KG1 (cell line): ENCODE data around the gene REST.
"Not testable (repeated sequence)": the region's sequence is repeated elsewhere in the genome, so short reads cannot be mapped to it uniquely, and the experiment has no call there.

Experiments used
- DNase-seq: peaks from one replicate; lab custom pipeline; 2025; lab: John Stamatoyannopoulos, UW

The REST gene

DNA sequence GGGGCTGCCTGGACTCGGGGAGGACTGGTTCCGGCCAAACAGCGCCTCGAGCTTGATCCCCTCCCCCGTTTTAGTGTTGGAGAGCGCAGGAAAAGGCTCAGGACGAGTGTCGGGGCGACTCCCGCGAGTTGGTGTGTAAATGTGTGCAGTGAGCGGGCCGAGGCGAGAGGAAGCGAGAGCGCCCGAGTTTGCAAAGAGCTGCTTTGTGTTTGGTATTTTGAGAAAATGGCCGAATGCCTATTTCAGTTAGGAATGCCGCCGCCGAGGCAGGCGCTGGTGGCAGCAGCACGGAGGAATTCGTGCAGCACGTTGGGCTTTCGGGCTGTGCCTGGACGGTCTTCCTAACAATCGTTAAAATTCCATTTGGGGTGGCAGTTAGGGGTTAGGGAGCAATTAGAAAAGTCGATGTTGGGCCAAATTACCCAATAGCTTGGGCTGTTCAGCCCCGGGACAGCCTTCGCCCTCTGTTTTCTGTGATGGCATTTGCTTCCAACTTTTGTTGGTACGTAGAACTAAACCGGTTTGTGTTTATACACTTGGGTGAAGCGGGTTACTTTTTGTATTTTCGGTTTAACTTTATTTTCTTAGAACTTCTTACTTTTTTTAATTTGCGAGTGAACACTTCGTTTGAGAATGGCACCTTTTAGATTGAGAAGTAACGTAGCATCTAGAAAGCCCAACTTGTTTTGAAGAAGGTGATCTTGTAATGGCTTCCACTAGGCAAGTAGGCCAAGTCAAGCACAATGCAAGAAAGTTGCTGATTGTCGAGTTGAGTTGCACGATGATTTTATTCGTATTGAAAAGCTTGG is 1.6 kb downstream of the REST start:
- DNase-seq: peak; percentile 58

DNA sequence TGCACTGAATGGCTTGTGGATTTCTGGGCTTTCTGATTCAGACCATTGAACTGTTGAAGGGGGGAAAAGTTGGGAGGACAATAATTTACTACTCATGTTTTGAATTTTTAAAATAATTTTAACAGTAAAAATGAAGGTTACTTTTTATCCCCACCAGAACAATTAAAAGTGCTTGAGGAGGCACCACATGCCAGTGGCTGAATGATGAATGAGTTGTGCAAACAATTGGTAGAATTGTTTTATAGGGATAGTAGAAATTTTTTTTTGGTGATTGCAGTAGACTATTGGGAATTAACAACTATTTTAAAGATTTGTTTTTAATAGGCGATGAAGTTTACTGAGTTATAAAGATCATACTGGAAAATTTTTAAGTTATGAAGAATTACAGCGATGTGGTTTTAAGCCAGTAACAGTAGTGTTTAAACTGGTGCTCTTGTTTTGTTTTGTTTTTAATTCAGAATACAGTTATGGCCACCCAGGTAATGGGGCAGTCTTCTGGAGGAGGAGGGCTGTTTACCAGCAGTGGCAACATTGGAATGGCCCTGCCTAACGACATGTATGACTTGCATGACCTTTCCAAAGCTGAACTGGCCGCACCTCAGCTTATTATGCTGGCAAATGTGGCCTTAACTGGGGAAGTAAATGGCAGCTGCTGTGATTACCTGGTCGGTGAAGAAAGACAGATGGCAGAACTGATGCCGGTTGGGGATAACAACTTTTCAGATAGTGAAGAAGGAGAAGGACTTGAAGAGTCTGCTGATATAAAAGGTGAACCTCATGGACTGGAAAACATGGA is 2.7 kb downstream of the REST start:
- no peak for DNase-seq

DNA sequence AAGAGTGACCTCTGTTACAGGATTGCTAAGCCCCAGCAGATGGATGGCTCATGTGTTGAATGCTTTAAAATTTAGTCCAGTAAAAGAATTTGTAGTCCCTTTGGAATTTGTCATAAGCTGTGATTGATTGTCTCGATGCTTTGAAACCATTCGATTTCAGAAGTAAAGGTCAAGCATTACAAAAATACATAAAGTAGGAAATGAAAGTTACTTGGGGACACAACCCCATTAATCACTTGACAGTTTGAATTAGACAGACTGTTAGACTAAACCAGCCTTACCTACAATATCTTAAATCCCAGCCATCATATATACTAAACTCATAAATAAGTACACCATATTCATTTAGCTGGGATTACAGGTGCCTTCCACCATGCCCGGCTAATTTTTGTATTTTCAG is 6.6 kb downstream of the REST start:
- DNase-seq: no peak

GRCh38 chr4:56914977-56915376 is 7.3 kb downstream of the REST start:
- DNase-seq: not testable (repeated sequence)

GRCh38 chr4:56927196-56927595 is 19.5 kb downstream of the REST start:
- no peak for DNase-seq

- no peak for DNase-seq
Measured at GRCh38 chr4:56930638-56931037, 22.9 kb downstream of the REST start.

- no peak for DNase-seq
Measured at GRCh38 chr4:56931924-56932323, 24.2 kb downstream of the REST start.

GRCh38 chr4:56937262-56937661 is 29.6 kb downstream of the REST start:
- DNase-seq: no peak

- not testable (repeated sequence) for DNase-seq
Measured at GRCh38 chr4:56939826-56940225, 32.1 kb downstream of the REST start.

DNA sequence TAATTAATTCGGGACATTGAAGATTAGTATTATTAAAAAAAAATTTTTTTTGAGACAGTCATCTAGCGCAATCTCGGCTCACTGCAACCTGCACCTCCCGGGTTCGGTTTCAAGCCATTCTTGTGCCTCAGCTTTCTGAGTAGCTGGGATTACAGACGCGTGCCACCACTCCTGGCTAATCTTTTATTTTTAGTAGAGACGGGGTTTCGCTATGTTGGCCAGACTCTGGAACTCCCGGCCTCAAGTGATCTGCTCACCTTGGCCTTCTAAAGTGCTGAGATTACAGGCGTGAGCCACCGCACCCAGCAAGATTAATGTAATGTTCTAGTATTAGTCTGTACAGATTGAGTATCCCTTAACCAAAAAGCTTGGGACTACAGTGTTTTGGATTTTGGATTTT is 32.7 kb downstream of the REST start:
- no peak for DNase-seq

- DNase-seq: no peak
Measured at GRCh38 chr4:56940971-56941370, 33.3 kb downstream of the REST start.

GRCh38 chr4:56941403-56941802 is 33.7 kb downstream of the REST start:
- no peak for DNase-seq

- no peak for DNase-seq
Measured at GRCh38 chr4:56953680-56954520, 46.2 kb downstream of the REST start.

DNA sequence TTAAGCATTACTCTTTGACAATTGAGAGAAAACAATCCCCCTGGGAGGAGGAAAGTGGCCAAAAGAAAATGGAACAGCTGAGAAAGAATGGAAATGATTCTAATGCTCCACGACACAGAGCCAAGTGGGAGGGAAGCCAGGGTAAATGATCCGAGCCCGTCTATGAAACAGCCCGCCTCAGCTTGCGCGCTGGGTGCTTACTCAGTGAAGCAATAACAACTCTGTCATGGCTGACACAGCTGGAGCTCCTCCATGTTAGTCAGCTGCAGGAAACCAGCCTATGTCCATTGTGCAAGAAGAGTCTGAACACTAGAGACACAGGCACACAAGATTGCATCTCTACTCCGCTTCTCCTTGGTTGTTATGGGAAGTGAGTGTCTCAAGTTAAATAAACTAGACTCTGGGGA is 50.4 kb downstream of the REST start:
- DNase-seq: no peak

- no peak for DNase-seq
Measured at GRCh38 chr4:56959100-56959499, 51.4 kb downstream of the REST start.

DNA sequence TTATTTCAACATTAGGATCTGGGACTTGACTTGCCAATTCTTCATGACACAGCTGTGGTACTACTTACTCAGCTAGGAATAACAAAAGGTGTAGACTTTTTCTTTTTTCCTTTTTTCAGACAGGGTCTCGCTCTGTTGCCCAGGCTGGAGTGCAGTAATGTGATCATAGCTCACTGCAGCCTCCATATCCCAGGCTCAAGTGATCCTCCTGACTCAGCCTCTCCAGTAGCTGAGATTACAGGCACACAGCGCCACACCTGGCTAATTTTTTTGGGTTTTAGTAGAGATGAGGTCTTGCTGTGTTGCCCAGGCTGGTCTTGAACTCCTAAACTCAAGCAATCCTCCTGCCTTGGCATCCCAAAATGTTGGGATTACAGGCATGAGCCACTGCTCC is 53.4 kb downstream of the REST start:
- no peak for DNase-seq

DNA sequence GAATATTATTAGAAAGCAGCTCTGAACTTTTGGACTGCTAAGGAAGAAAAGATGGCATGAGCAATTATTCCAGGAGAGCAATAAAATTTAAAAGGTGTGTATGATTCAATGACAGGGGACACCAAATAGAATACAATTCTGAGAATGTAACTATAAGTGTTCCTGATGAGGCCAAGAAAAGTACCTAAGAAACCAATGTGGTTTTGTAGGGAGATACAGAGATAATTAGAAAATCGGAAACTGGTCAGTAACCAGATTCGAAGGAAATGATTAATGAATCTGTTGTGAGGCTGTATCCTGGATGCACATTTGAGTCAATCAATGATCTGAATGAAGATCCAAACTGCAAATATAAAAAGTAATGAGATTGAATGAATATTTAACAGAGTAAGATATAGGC is 63.7 kb downstream of the REST start:
- no peak for DNase-seq

DNA sequence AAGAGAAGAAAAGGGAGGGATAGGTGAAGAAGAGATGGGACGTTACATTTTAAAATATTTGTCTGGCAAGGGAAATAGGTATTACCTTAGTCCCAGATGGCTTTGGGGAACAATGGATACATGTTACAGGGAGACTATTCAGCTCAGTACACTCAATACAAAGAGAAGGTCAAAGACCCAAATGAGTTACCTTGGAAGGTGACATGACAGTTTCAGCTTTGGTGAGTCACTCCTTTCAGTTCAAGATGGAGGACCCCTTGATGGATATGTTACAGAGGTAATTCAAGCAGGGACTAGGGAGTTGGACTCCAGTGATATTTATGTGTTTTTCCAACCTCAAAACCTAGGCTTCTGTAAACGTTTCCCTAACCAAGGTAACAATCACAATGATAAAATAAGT is 64.7 kb downstream of the REST start:
- DNase-seq: no peak

- DNase-seq: no peak
Measured at GRCh38 chr4:56972809-56973208, 65.1 kb downstream of the REST start.

GRCh38 chr4:56973336-56973735 is 65.6 kb downstream of the REST start:
- no peak for DNase-seq

GRCh38 chr4:56976283-56976836 is 68.7 kb downstream of the REST start:
- no peak for DNase-seq

DNA sequence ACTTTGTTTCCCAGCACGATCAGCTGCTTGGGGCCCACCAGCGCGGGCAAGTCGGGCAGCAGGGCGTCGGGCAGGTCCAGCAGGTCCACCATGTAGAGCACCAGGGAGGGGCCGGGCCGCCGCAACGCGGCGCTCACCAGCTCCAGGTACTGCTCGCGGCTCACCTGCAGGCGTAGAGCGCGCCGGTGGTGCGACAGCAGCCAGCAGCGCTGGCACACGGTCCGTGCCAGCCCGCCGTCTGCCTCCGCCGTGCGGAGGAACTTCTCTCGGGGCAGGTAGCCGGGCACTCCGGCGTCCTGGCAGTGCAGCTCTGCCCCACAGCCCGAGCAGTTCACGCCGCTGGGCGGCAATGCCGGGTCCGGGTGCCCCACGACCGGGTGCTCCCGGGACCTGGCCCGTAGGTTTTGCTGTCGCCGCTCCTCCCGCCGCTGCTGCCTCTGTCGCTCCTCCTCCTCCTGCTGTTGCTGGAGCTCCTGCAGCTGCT is 69.2 kb downstream of the REST start:
- no peak for DNase-seq
